GM18858 (cell line): ENCODE measurements around the gene MAP3K6.
"Not testable (repeated sequence)": the region's sequence is repeated elsewhere in the genome, so short reads cannot be mapped to it uniquely, and the experiment has no call there.

Experiments
- ATAC-seq: cut with Tn5 transposase; IDR thresholded peaks from one replicate; pipeline ENCODE4 v1.9.1; 2021; ENCODE audit not compliant: unreplicated experiment

Gene MAP3K6

DNA sequence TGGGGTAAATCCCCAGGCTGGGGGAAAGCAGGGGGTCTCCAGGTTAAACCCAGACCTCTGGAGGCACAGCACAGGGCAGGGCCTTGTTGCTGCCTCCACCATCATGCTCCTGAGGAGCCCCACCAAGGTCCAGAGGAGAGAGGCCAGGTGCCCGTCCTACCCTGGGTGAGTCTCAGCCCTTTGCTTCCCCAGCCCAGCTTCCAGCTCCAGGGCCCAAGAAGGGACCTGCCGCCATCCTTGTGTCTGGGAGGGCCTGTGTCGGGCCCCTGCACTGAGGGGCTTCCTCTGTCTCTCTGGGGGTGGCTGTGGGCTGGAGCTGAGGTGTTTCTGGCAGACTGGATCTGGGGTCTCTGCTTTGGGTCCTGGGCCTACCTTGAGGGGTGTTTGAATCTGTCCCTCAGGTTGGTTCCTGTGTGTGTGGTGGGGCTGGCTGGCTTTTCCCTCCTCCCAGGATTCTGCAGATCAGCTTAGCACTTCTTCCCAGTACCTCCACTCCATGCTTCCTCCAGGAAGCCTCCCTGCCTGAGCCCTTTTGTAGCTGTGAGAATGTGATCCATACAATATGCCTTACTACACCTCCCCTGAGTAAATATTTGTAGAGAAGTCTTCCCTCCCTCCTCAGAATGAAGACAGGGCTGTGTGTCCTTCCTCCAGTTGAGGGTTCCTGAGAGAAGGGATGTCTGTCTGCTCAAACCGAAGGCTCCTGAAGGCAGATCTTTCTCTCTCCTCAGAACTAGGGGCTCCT lies 31.8 kb upstream of the MAP3K6 start:
- ATAC-seq, result no peak

DNA sequence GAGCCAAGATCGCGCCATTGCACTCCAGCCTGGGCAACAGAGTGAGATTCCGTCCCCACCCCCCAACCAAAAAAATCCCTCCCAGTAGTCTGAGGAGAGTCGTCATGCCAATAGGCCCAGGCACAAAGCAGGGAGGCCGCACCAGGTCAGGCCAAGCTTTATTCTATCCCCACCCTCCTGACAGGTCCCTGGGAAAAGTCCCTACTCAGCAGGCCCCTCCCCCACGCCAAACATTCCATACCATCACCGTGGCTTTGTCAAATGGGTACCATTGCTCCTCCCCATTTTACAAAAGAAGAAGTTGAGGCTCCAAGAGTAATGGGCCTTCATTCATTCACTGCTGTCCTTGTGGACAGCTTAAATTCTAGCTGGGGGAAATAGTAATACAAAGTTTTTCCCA lies 31.0 kb upstream of the MAP3K6 start:
- ATAC-seq, result no peak

DNA sequence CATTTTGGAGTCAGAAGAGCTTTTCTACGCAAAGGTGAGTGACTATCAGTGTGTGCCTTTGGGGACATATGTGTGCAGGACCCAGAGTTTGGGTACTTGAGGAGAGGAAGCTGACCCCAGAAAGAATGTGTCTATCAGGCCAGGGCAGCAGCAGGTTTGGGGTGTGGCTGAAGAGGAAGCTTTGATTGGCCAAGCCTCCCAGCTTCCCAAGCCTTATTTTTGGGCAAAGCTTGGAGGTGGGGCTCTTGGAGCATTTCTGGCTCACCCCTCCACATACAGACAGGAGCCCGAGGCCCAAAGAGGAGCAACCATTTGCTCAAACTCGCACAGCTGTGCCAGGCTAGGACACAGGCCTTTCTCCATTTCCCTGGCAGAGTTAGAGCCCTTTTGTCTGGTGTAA lies 30.3 kb upstream of the MAP3K6 start:
- no peak for ATAC-seq

DNA sequence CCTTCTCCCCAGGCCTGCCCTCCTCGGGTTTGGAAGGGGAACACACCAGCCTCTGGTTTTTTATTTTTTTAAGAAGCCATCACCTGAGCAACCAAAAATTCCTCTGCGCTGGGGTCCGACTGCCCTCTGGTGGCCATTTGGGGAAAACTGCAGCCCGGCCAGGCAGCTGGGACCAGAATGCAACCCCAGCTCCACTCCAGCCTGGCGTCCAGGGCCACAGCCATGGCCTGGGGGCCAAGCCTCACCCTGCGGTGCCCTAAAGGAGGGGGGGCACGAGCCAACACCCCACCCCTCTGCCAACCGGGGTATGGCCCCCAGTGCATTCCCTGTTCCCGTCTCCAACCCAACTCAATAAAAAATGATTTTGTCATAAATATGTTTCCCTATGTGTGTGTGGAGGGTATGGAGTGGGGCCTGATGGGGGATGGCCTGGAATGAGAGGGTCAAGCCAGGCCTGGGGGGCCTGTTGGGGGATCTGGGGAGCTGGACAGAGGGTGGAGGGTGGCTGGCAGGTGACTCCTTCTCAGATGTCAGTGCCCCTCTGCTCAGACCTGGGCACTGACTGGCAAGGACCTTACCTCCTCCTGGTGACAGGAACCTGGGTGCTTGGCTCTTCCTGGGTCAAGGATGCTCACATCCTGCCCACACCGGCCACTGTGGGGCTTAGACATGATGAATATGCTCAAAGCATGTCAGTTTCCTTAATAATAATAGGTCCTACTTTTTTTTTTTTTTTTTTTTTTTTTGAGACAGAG lies 28.9 kb upstream of the MAP3K6 start:
- no peak for ATAC-seq

DNA sequence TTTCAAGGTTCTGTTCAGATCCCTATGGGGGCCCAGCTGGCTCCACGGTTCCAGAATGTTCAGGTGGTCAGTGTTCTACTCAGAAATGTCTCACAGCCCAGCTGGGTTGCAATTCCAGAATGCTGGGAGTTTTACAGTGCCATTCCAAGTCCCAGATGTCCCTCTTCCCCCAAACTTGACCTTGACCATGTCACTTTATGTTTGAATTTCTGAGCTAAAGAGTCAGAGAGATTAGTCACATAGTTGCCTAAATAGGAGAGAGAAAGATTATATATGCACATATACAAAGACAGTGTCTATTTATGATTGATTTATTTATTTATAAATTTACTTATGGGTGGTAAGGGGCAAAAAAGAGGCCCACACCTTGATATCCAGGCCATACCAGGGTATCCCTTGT lies 28.2 kb upstream of the MAP3K6 start:
- ATAC-seq, result no peak

DNA sequence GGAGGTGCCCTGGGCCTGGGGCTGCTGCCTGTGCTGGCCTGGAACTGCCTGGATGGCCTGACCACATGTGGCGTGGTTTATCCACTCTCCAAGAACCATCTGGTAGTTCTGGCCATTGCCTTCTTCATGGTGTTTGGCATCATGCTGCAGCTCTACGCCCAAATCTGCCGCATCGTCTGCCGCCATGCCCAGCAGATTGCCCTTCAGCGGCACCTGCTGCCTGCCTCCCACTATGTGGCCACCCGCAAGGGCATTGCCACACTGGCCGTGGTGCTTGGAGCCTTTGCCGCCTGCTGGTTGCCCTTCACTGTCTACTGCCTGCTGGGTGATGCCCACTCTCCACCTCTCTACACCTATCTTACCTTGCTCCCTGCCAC lies 27.5 kb upstream of the MAP3K6 start:
- ATAC-seq, result no peak

DNA sequence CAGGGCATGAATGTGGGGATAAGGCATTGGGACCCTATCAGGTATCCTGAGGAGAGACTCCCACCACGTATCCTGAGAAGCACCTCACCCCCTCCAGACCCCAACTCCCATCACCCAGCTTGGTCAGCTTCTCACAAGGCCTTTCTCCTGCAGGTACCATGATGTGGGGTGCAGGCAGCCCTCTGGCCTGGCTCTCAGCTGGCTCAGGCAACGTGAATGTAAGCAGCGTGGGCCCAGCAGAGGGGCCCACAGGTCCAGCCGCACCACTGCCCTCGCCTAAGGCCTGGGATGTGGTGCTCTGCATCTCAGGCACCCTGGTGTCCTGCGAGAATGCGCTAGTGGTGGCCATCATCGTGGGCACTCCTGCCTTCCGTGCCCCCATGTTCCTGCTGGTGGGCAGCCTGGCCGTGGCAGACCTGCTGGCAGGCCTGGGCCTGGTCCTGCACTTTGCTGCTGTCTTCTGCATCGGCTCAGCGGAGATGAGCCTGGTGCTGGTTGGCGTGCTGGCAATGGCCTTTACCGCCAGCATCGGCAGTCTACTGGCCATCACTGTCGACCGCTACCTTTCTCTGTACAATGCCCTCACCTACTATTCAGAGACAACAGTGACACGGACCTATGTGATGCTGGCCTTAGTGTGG lies 27.0 kb upstream of the MAP3K6 start:
- no peak for ATAC-seq

DNA sequence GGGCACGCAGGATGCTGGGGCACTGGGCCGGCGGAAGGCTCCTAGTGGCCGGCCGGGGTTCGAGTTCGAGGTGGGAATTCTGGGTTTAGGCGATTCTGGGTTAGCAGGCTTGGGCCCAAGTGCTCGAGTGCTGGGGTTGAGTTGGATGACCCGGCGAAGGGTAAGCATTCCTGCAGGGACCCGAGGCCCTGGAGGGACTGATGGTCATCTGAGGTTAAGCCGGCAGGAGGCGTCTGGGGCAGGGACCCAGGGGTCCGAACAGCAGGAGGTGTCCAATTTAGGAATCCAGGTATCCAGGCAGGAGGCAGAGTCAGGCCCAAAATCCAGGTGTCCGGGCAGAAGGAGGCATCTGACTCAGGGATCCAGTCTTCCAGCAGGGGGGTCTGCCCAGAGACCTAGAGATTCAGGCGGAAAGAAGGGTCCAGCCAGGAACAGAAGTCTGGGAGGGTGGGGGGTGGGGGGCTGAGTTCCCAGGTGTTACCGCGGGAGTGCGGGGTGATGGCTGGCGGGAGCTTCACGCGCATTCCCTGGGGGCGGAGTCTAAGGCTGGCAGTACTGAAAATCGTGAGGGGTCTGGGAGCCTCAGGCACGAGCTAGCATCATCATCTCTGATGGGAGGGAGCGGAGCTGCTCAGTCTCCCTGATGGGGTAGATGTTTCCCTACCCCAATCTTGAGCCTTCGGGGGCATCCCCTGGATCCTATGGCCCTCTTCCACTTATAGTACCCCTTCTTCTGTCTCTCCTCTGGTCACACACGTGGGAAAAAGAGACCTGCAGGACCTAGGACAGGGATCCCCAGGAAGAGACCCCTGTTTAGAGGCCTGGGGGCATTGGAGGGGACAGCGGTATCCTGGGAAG lies 26.2 kb upstream of the MAP3K6 start:
- ATAC-seq, result peak; percentile 13

DNA sequence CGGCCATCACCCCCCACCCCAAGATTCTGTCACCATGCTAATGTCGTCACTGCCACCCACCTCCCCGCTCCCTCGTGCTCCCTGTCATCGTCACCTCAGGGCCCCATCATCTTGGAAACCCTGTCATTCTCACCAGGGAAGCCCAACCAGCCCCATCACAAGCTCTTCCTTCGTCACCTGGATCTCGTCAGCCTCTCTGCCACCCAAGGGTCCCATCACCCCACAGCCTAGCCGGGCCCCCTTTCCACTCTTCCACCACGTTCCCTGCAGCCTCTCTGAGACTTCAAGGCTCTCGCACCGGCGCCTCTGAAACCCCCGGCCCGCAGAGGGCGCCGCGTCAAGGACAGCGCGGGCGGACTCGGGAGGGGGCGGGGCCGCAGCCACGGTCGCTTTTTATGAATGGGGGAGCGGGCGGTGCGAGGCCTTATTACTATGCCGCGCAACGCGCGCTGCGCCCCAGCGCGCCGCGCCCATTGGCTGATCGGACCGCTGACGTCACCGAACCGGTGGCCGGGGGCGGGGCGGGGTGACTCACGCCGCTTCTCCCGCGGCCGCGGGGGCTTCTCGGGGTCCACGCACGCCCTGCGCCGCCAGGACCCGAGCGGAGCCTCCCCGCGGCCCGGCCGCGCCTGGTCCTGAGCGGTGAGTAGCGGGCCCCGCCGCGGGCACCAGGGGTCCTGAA lies 25.5 kb upstream of the MAP3K6 start, which contains the start of gene GPR3:
GPR3 (plus strand) TSS at position 527 of the 682 bp plus-strand sequence. CDS start 1,177 bp downstream, outside the sequence.
- peak; percentile 52 for ATAC-seq

DNA sequence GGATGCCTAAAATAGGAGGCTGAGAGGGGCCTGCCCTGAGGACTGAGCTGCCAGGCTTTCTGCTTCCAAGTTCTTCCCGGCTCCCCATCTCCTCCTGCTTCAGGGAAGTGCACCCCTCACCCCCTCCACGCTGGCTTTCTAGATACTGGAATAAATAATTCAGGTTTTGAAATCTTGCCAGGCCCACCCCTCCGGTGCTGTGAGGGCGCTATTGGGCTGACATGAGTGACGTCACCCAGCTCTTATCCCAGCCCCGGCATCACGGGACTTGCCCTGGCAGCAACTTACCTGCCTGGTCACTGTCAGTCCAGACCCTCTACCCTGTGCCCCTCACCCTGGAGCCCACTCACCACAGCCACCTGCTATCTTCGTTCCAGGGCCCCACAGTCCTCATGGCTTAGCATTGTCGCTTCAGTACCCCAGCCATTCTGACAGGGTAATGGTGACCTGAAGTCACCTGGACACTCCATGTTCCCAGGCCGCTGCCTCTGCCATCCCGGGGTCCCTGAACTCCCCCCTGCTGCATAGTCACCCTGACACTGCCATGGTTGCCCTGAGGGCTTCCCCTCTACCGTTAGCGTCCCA lies 24.8 kb upstream of the MAP3K6 start:
- ATAC-seq, result no peak

DNA sequence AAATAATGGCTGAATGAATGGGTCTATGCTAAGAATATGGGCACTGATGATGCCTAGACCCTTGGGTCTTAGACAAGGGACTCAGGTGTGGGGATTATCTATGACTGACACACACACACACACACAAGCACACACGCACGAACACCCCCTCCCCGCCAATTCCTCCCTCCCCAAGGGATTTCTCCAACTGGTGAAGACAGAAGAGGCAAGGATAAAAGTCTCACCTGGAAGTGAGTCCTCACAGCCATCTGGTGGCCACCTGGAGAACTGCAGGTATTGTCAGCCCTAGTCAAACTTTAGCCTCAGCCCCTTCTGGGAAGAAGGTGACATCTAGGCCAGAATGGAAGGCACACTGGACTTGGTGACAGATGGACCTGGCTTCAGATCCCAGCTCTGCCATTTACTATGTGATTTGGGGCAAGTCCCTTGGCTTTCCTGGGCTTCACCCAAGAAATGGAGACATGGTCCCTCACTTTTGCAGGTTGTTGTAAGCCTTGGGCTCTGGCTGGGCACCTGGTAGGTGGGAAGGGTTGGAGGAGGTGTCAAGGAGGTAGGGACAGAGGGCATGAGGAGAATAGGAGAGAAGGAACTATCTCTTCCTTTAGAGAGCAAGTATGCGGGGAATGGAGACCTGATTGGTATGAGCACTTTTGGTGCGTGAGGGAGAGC lies 21.7 kb upstream of the MAP3K6 start:
- no peak for ATAC-seq

DNA sequence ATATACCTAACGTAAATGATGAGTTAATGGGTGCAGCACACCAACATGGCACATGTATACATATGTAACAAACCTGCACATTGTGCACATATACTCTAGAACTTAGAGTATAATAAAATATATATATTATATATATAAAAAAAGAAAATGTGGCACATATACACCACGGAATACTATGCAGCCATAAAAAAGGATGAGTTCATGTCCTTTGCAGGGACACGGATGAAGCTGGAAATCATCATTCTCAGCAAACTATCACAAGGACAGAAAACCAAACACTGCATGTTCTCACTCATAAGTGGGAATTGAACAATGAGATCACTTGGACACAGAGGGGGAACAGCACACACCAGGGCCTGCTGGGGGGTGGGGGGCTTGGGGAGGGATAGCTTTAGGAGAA lies 18.0 kb upstream of the MAP3K6 start:
- ATAC-seq, result not testable (repeated sequence)

DNA sequence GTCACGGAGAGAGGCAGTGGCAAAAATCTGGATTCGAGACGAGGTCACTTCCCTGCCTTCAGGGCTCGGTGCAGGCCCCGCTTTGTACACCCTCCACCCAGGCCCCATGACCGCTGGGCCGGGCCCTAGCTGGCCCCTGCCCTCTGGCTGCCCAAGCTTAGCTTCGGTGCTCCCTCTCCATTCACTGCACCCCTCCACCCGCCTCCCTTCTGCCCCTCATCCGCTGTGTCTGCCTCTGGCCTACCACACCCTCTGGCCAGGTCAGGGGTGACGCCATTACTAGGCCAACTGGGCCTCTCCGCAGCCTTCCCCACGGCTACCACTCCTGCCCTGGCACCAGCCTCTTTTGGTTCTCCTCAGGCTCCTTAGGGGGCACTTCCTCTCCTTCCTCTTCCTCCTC lies 16.9 kb upstream of the MAP3K6 start:
- ATAC-seq, result no peak

DNA sequence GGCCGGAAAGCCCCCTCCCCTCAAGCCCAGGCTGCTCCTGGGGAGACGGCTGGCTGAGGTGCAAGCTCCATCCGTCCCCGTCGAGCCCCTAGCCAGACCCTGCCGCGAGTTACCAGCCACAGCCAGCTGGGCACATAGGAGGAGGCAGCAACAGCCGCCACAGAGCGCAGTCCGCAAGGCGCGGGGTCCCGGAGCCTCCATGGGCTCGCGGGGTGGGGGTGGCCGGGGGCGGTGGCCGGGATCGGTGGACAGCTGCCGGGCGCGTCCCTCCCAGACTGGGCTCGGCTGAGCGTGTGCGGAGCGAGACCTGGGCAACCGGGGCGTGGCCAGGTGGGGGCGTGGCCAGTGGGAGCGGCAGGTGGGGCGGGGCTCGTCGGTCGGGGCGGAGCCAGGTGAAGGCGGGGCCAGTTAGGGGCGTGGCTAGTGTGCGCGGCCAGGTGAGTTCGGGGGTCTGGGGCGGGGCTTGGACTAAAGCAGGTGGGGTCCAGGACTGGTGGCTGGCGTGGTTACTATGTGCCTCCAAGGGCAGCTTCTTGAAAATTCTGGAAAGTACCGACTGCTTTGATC lies 16.4 kb upstream of the MAP3K6 start, which contains the start of gene CD164L2:
CD164L2 (minus strand) TSS at position 295 of the 567 bp plus-strand sequence; CDS start at position 201, 94 bp downstream.
- no peak for ATAC-seq

DNA sequence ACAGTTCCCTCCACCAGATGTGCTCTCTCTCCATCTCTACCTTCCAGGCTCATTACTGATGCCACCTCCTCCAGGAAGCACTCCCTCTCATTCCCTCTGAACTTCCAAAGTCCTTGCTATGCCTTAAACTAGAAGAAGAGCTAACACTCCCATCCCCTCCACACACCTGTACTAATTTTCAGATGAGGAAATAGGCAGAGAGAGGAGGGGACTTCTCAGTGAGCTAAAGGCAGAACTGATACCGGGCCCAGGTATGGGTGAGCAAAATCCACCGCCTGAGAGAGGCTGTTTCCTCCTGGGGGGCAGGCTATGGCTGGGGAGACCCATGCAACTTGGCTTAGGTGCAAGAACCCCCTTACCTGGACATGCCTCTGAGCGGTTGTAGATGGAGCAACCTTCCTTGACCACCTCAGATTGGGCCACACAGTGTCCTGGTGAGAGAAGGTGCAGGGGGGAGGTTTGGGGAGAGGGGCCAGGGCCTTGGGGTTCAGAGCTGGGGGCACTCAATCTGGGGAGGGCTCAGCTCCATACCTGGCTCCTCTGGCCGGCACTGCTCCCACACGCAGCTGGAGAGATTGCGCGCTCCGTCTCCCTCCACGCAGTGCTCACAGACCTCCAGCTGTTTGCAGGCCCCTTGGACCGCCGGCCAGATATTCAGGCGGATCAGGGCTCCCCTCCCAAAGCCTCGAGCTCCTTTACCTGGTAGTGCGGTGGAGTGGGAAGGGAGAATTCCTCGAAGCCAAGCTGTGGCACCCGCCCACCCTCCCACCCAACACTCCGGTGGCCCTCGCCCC lies 15.4 kb upstream of the MAP3K6 start:
- ATAC-seq, result no peak

DNA sequence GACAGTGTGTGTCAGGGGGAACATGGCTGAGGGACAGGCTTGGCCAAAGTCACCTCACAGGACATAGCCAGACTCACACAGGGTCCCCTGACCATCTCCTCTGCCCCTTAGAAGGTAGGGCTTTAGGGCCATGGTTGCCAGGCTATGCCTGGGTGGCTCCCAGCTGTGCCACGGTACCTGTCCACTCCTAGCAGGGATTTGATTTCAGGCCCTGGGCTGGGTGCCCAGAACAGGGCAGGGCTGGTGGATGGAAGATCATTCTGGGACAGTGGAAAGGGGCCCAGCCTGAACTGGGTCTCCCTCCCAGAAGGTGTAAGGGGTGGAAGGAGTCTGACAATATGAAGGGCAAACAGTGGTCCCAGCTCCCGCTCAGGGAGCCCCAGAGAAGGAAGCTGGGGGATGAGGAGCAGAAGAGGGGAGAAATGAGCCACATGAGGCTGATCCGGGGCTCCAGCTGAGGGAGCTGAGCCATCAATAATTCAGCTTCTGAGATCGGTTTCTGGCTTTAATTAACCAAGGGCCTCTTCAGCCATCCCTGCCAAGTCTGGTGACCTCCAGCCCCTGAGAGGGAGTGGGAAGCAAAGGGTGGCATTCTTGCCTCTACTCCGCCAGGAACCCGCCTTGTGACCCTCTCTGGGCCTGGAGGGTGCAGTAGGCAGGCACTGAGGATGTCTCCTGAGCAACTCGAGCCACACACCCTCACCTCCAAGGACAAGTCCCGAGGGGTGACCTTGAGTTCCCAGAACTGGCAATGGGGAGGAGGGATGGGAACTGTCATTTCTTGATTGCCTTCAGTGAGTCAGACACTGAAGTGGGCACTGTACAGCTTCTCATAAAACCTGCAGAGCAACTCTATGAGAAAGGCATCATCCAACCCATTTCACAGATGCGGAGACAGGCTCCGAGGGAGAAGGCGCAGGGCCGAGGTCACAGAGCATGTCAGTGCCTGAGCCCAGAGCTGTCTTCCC lies 14.3 kb upstream of the MAP3K6 start:
- no peak for ATAC-seq

DNA sequence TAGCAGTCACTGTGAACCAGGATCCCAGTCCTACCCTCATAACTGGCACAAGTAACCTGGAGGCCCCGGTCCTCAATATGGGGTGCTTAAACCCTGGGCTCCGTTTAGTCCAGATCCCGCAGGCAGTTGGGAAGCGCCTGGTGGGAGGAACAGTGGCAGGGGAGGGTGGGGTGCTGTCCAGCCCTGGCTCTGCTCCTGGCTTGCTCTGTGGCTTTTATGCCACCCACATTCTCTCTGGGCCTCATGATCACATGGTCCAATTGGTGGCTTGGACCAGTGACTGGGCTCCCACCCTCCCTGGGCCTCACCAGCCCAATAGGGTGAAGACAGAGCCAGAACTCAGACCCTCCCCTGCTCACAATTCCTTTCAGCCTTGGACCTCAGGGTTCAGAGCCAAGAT lies 13.5 kb upstream of the MAP3K6 start:
- no peak for ATAC-seq
